ENCODE measurements around the gene CRIM1.

GRCh38 chr2:36389091-36389564, 33.5 kb downstream of the CRIM1 start:
- TF ChIP-seq REST (IDR thresholded peaks at IDR 0.05; ENCODE audit: insufficient read depth in 1 of 2, low read depth in 2 of 2, low read length in 2 of 2) (no peak), SIN3A (IDR thresholded peaks at IDR 0.05; ENCODE audit: borderline replicate concordance, insufficient read depth, low read length) (no peak), TAF1 (IDR thresholded peaks at IDR 0.05; ENCODE audit: borderline replicate concordance, insufficient read depth, low read length) (no peak), POLR2AphosphoS5 (IDR thresholded peaks at IDR 0.05; ENCODE audit: low read depth, low read length) (no peak), FOXP2 (optimal IDR thresholded peaks at IDR 0.05; ENCODE audit: borderline replicate concordance, extremely low read depth, extremely low read length, insufficient read depth) (no peak)
